ENCODE results near the gene SERGEF. TPM values are rescaled to one million over a fixed set of nuclear protein-coding genes. Genes with fewer than 3 reads are reported as not detected.

SERGEF gene
- total RNA-seq, 1 experiment from 2014 or later: 28.7 TPM

DNA sequence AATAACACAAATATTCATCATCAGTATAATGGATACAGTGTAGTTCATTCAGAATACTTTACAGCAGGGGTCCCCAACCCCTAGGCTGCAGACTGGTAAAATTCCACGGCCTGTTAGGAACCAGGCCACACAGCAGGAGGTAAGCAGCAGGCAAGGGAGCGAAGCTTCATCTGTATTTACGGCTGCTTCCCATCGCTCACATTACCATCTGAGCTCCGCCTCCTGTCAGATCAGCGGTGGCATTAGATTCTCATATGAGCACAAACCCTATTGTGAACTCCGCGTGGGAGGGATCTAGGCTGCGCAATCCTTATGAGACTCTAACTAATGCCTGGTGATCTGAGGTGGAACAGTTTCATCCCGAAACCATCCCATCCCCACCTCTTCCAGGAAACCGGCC, 125.1 kb downstream of the SERGEF start:
- Histone ChIP-seq H3K36me3 (ENCODE audit: low read depth) (no peaks in the 10 kb centered on the region), H3K9me2 (ENCODE audit: insufficient read depth) (no peaks in the 10 kb centered on the region), H4K20me1 (ENCODE audit: insufficient read depth) (no peaks in the 10 kb centered on the region), H3K4me2 (no peak overlapping the region), H2AFZ (no peak overlapping the region), H3K27ac (no peak overlapping the region), H3K4me3 (no peak overlapping the region), H3K4me1 (replicated peaks; ENCODE audit: insufficient read depth) (no peaks in the 10 kb centered on the region), H3K9me3 (ENCODE audit: insufficient read depth, low read depth) (no peaks in the 10 kb centered on the region), H3K79me2 (ENCODE audit: low read depth) (no peaks in the 10 kb centered on the region), H3F3A (ENCODE audit: insufficient read depth, low read depth) (no peaks in the 10 kb centered on the region), H3K27me3 (ENCODE audit: insufficient read depth, low read depth) (no peaks in the 10 kb centered on the region)
- CTCF ChIA-PET: no interaction called here
- no peak for TF ChIP-seq EZH2 (IDR thresholded peaks at IDR 0.05; ENCODE audit: low read depth)
- TF ChIP-seq, protein P1, sequence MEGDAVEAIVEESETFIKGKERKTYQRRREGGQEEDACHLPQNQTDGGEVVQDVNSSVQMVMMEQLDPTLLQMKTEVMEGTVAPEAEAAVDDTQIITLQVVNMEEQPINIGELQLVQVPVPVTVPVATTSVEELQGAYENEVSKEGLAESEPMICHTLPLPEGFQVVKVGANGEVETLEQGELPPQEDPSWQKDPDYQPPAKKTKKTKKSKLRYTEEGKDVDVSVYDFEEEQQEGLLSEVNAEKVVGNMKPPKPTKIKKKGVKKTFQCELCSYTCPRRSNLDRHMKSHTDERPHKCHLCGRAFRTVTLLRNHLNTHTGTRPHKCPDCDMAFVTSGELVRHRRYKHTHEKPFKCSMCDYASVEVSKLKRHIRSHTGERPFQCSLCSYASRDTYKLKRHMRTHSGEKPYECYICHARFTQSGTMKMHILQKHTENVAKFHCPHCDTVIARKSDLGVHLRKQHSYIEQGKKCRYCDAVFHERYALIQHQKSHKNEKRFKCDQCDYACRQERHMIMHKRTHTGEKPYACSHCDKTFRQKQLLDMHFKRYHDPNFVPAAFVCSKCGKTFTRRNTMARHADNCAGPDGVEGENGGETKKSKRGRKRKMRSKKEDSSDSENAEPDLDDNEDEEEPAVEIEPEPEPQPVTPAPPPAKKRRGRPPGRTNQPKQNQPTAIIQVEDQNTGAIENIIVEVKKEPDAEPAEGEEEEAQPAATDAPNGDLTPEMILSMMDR (conservative IDR thresholded peaks at IDR 0.05): no peak
- POLR2A ChIA-PET (ENCODE audit: unreplicated experiment): no interaction called here
- DNase-seq: no peak
- intact Hi-C loops (cut with micrococcal nuclease; ENCODE audit: unreplicated experiment): no loop called here
- no TSS peak for BruUV-seq (replicated peaks)

DNA sequence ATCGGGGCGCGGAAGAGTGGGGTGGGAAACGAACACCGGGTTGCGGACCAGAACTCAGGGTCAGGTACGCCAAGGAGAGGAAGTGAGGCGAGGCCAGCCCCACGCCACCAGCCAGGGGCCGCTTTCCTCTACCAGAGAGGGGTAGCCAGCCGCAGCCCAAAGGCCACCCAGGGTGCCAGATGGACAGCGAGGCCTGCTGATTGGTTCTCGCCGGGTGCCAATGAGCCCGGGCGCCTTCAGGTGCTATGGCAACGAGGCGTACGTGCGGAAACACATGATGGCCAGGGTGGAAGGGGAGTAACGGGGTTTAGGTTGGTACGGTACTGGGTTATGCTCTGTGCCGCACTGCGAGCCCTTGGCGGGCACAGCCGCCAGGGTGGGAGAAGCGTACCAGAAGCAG, 128.9 kb downstream of the SERGEF start:
- Histone ChIP-seq H3K4me3 (no peak overlapping the region), H3F3A (ENCODE audit: insufficient read depth, low read depth) (no peaks in the 10 kb centered on the region), H3K4me2 (no peak overlapping the region), H3K9me2 (ENCODE audit: insufficient read depth) (no peaks in the 10 kb centered on the region), H3K27me3 (ENCODE audit: insufficient read depth, low read depth) (no peaks in the 10 kb centered on the region), H4K20me1 (ENCODE audit: insufficient read depth) (no peaks in the 10 kb centered on the region), H3K79me2 (ENCODE audit: low read depth) (no peaks in the 10 kb centered on the region), H2AFZ (no peak overlapping the region), H3K27ac (no peak overlapping the region), H3K4me1 (replicated peaks; ENCODE audit: insufficient read depth) (no peaks in the 10 kb centered on the region), H3K36me3 (ENCODE audit: low read depth) (no peaks in the 10 kb centered on the region), H3K9me3 (ENCODE audit: insufficient read depth, low read depth) (no peaks in the 10 kb centered on the region)
- TF ChIP-seq EZH2 (IDR thresholded peaks at IDR 0.05; ENCODE audit: low read depth): no peak
- TF ChIP-seq, protein P1 (conservative IDR thresholded peaks at IDR 0.05): no peak
- no peak for DNase-seq
- CTCF ChIA-PET: no interaction called here
- POLR2A ChIA-PET (ENCODE audit: unreplicated experiment): no interaction called here
- no TSS peak for BruUV-seq (replicated peaks)
- intact Hi-C loops (cut with micrococcal nuclease; ENCODE audit: unreplicated experiment): no loop called here

DNA sequence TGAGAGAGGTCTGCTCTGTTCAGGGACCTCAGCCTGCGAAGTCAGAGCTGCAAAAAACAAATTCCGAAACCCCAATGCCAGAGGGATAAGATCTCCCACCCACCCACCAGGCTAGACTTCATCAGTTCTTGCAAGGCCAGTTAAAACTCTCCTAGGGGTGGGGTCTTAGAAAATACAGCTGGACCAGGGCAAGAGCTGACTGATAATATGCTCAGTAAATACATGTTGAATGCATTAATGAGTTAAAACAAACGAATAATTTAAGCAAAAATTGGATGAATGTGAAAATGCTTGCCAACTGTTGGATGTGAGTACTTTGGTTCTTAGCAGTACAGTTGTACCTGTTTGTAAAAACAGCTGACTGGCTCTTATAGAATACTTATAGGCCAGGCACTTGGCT, 129.8 kb downstream of the SERGEF start:
- H3K4me2 ChIP-seq: no peak overlapping the region
- no peak for DNase-seq
- H3K79me2 ChIP-seq (ENCODE audit: low read depth): no peaks in the 10 kb centered on the region
- H3K4me3 ChIP-seq: no peak overlapping the region
- H2AFZ ChIP-seq: no peak overlapping the region
- no peaks in the 10 kb centered on the region for H3K36me3 ChIP-seq (ENCODE audit: low read depth)
- H3K27ac ChIP-seq: no peak overlapping the region
- no TSS peak for BruUV-seq (replicated peaks)
- H3K27me3 ChIP-seq (ENCODE audit: insufficient read depth, low read depth): no peaks in the 10 kb centered on the region
- H4K20me1 ChIP-seq (ENCODE audit: insufficient read depth): no peaks in the 10 kb centered on the region
- H3K4me1 ChIP-seq (replicated peaks; ENCODE audit: insufficient read depth): no peaks in the 10 kb centered on the region
- no peaks in the 10 kb centered on the region for H3K9me3 ChIP-seq (ENCODE audit: insufficient read depth, low read depth)
- H3K9me2 ChIP-seq (ENCODE audit: insufficient read depth): no peaks in the 10 kb centered on the region
- TF ChIP-seq, protein P1 (conservative IDR thresholded peaks at IDR 0.05): no peak
- TF ChIP-seq EZH2 (IDR thresholded peaks at IDR 0.05; ENCODE audit: low read depth): no peak
- intact Hi-C loops (cut with micrococcal nuclease; ENCODE audit: unreplicated experiment): no loop called here
- no peaks in the 10 kb centered on the region for H3F3A ChIP-seq (ENCODE audit: insufficient read depth, low read depth)
- ChIA-PET CTCF (no interaction called here), POLR2A (ENCODE audit: unreplicated experiment) (no interaction called here)

Measured in PC-9 (cell line).